ENCODE results near the gene ADRA1B.

Gene ADRA1B

DNA sequence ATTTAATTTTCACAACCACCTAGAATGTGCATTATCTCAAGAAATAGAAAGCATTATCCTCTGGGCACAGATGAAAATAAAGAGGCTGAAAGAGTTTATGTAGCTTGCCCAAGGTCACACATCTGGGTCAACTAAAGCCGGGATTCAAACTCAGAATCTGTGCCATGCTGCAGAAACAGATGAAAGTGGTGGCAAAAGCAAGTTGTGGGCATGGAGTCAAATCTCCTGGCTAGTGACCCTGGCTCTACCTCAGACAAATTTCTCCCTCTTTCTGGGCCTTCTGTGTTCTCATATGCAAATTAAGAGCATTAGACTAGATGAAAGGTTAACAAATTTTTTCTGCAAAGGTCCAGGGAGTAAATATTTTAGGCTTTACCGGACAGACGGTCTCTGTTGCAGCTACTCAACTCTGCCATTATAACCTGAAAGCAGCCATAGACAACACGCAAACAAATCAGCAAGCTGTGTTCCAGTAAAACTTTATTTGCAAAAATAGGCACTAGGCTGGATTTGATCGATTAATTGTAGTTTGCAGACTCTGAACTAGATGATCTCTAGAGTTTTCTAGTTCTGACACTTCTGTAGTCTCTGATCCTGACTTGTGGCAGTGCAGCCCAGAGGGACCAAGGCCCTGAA, 6.0 kb upstream of the ADRA1B start:
- TF ChIP-seq, protein P1, sequence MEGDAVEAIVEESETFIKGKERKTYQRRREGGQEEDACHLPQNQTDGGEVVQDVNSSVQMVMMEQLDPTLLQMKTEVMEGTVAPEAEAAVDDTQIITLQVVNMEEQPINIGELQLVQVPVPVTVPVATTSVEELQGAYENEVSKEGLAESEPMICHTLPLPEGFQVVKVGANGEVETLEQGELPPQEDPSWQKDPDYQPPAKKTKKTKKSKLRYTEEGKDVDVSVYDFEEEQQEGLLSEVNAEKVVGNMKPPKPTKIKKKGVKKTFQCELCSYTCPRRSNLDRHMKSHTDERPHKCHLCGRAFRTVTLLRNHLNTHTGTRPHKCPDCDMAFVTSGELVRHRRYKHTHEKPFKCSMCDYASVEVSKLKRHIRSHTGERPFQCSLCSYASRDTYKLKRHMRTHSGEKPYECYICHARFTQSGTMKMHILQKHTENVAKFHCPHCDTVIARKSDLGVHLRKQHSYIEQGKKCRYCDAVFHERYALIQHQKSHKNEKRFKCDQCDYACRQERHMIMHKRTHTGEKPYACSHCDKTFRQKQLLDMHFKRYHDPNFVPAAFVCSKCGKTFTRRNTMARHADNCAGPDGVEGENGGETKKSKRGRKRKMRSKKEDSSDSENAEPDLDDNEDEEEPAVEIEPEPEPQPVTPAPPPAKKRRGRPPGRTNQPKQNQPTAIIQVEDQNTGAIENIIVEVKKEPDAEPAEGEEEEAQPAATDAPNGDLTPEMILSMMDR (IDR thresholded peaks at IDR 0.05; ENCODE audit: low read depth, low read length): no peak
- in situ Hi-C loops (cut with HindIII; ENCODE audit: low sequenced_read_pairs): no loop called here
- no peak for DNase-seq (ENCODE audit: low read depth, low spot score)
- no peak overlapping the region for H3K4me3 ChIP-seq (ENCODE audit: low read depth, low read length)

DNA sequence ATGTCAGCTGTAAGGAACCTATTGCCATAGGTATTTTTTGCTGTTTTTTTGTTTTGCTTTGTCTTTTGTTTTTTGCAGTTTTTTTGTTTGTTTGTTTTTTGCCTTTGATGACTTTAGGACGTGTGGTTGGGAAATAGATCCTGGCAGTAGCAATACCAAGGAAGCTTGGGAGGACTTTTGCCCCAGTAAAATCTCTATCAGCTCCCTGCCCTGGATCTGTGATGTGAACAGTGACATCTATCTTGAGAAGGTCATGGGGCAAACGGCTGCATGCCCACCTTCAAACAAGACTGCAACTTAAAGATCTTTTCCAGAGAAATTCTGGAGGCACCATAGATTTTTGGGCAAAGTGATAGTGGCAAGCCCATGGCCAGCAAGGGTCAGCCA, 5.4 kb upstream of the ADRA1B start:
- DNase-seq (ENCODE audit: low read depth, low spot score): no peak
- in situ Hi-C loops (cut with HindIII; ENCODE audit: low sequenced_read_pairs): no loop called here
- no peak overlapping the region for H3K4me3 ChIP-seq (ENCODE audit: low read depth, low read length)
- TF ChIP-seq, protein P1 (IDR thresholded peaks at IDR 0.05; ENCODE audit: low read depth, low read length): no peak

DNA sequence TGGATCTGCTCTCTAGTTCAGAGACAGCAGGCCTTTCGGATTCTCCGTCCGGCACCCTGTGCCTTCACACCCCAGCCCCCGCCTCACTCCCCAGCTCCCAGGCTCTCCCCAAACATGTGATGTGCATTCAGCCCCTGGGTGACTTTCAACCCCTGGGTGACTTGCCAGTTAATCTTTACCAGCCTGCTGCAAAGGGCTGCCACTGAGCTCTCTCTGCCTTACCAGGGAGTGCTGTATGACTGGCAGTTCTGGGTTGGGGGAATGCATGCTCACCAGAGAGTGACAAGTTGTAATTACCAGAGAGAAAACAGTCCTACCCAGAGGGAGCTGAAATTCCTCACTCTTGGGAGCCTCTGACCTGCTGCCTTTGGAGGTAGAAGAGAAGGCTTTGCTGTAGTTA, 4.9 kb upstream of the ADRA1B start:
- no peak for DNase-seq (ENCODE audit: low read depth, low spot score)
- TF ChIP-seq, protein P1 (IDR thresholded peaks at IDR 0.05; ENCODE audit: low read depth, low read length): no peak
- H3K4me3 ChIP-seq (ENCODE audit: low read depth, low read length): no peak overlapping the region
- in situ Hi-C loops (cut with HindIII; ENCODE audit: low sequenced_read_pairs): no loop called here

DNA sequence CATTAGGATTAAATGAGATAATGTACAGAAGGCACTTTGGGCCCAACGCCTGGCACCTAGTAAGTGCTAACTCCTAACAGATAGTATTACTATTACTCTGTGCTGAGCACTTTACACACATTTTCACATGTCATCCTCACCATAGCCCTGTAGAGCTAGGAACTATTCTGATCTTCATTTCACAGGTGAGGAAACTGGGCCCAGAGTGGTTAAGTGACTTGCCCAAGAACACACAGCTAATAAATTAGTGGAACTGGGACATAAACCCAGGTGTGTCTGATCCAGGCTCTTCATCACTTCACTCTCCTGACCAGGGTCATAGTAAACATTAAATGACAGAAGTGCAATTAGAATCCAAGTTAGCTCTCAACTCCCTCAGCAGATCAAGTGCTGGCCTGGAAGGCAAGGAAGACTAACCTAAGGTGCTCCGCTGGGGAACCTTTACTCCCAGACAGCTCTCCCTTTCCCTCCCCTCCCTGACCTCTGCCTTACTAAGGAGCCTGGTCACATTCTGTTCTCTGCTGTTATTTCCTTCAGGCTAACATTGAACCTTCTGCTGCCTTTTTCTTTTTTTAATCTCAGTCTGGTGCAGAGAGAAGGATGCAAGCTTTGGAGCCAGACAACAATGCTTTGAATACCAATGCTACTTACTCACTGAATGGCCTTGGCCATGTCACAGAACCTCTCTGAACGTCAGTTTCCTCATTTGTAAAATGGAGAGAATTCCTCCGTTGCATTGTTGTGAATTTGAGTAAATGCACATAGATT, 4.1 kb upstream of the ADRA1B start:
- in situ Hi-C loops (cut with HindIII; ENCODE audit: low sequenced_read_pairs): no loop called here
- TF ChIP-seq, protein P1 (IDR thresholded peaks at IDR 0.05; ENCODE audit: low read depth, low read length): no peak
- no peak overlapping the region for H3K4me3 ChIP-seq (ENCODE audit: low read depth, low read length)
- DNase-seq (ENCODE audit: low read depth, low spot score): peak; percentile 78

DNA sequence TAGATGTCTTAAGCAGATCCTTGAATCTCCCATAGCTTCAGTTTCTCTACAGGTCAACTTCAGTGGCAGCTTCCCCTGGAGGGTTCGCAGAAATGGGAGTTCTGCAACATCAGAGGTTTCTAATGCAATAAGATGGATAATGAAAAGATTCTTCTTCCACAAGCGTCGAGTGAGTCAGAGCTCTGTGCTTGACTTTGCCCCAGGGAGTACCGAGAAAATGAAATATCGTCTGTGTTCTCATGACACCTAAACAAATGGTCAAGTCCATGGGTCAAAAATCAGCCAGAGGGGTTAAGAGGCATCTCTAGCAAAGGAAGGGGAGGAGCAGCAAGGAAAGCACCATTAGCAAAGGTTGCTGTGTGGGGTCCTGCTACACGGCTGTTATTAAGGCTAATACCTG, 3.2 kb upstream of the ADRA1B start:
- TF ChIP-seq, protein P1 (IDR thresholded peaks at IDR 0.05; ENCODE audit: low read depth, low read length): no peak
- peak; percentile 85 for DNase-seq (ENCODE audit: low read depth, low spot score)
- in situ Hi-C loops (cut with HindIII; ENCODE audit: low sequenced_read_pairs): no loop called here
- H3K4me3 ChIP-seq (ENCODE audit: low read depth, low read length): no peak overlapping the region

DNA sequence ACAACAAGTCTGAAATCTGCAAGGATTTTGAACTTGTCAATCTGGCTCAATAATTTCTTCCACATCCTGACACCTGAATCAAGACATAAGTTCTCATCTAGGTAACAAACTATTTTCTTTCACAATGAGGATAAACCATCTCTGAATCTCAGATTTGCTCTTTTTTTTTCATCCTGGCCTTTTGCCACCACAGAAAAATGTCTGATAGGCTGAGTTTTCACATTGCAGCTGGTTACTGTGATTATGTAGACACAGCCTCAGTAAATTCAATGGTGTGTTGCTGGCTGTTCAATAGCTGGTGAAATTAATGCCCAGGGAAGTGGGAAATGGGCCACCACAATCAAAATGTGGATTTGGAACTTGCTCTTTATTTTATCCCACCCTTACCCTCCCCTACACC, 2.8 kb upstream of the ADRA1B start:
- in situ Hi-C loops (cut with HindIII; ENCODE audit: low sequenced_read_pairs): no loop called here
- TF ChIP-seq, protein P1 (IDR thresholded peaks at IDR 0.05; ENCODE audit: low read depth, low read length): no peak
- no peak overlapping the region for H3K4me3 ChIP-seq (ENCODE audit: low read depth, low read length)
- peak; percentile 62 for DNase-seq (ENCODE audit: low read depth, low spot score)
